ENCODE data around the gene ABCA10.
A peak's percentile ranks its signal among the peaks of the same experiment; 100 is the strongest.

The ABCA10 gene

GRCh38 chr17:69188064-69188463, 40.6 kb downstream of the ABCA10 start:
- no peak for DNase-seq (ENCODE audit: low read depth)
- no peak overlapping the region for H3K4me3 ChIP-seq (ENCODE audit: control insufficient read depth, low read depth, low read length)
- no peak for TF ChIP-seq CTCF (IDR thresholded peaks at IDR 0.05; ENCODE audit: control insufficient read depth, insufficient read depth, low read depth, low read length, missing control alignments)

- no peak for DNase-seq (ENCODE audit: low read depth)
- H3K4me3 ChIP-seq (ENCODE audit: control insufficient read depth, low read depth, low read length) = no peak overlapping the region
- no peak for TF ChIP-seq CTCF (IDR thresholded peaks at IDR 0.05; ENCODE audit: control insufficient read depth, insufficient read depth, low read depth, low read length, missing control alignments)
Measured at GRCh38 chr17:69187294-69187693, 41.3 kb downstream of the ABCA10 start.

- no peak for TF ChIP-seq CTCF (IDR thresholded peaks at IDR 0.05; ENCODE audit: control insufficient read depth, insufficient read depth, low read depth, low read length, missing control alignments)
- DNase-seq (ENCODE audit: low read depth) = peak; percentile 16
- H3K4me3 ChIP-seq (ENCODE audit: control insufficient read depth, low read depth, low read length) = no peak overlapping the region
Measured at GRCh38 chr17:69179227-69179952, 49.2 kb downstream of the ABCA10 start.

- TF ChIP-seq CTCF (IDR thresholded peaks at IDR 0.05; ENCODE audit: control insufficient read depth, insufficient read depth, low read depth, low read length, missing control alignments) = no peak
- no peak for DNase-seq (ENCODE audit: low read depth)
- no peak overlapping the region for H3K4me3 ChIP-seq (ENCODE audit: control insufficient read depth, low read depth, low read length)
Measured at GRCh38 chr17:69176457-69176795, 52.2 kb downstream of the ABCA10 start.

- DNase-seq (ENCODE audit: low read depth) = peak; percentile 54
- no peak overlapping the region for H3K4me3 ChIP-seq (ENCODE audit: control insufficient read depth, low read depth, low read length)
- no peak for TF ChIP-seq CTCF (IDR thresholded peaks at IDR 0.05; ENCODE audit: control insufficient read depth, insufficient read depth, low read depth, low read length, missing control alignments)
Measured at GRCh38 chr17:69175625-69176456, 52.8 kb downstream of the ABCA10 start.

- no peak for TF ChIP-seq CTCF (IDR thresholded peaks at IDR 0.05; ENCODE audit: control insufficient read depth, insufficient read depth, low read depth, low read length, missing control alignments)
- DNase-seq (ENCODE audit: low read depth) = no peak
- H3K4me3 ChIP-seq (ENCODE audit: control insufficient read depth, low read depth, low read length) = no peak overlapping the region
Measured at GRCh38 chr17:69175262-69175624, 53.4 kb downstream of the ABCA10 start.
